HFFc6 (cell line): ENCODE measurements around the gene NECTIN4. TPM values are rescaled to one million over a fixed set of nuclear protein-coding genes. Genes with fewer than 3 reads are reported as not detected.
"Not testable (repeated sequence)": the region's sequence is repeated elsewhere in the genome, so short reads cannot be mapped to it uniquely, and the experiment has no call there.

Source experiments
- DNase-seq: peaks from one replicate; pipeline ENCODE4 v3.0.0-alpha.2; 2018
- H3K27ac Mint-ChIP-seq: 2 replicates; pipeline ENCODE4 v1.8.0; 2020; ENCODE audit warnings: mild to moderate bottlenecking, mixed read lengths
- H3K27me3 Mint-ChIP-seq: 2 replicates; pipeline ENCODE4 v1.8.0; 2021; ENCODE audit warnings: mild to moderate bottlenecking, moderate library complexity, mixed read lengths; ENCODE audit not compliant: insufficient read depth
- H3K36me3 Mint-ChIP-seq: 2 replicates; pipeline ENCODE4 v1.8.0; 2021; ENCODE audit warnings: low read depth, mixed read lengths
- H3K4me1 Mint-ChIP-seq: 2 replicates; pipeline ENCODE4 v1.8.0; 2020; ENCODE audit warnings: low read depth, mixed read lengths
- H3K4me3 Mint-ChIP-seq: 2 replicates; pipeline ENCODE4 v1.8.0; 2020; ENCODE audit warnings: mild to moderate bottlenecking, moderate library complexity, mixed read lengths
- H3K9me3 Mint-ChIP-seq: 2 replicates; pipeline ENCODE4 v1.8.0; 2020; ENCODE audit warnings: mild to moderate bottlenecking, mixed read lengths
- CTCF ChIP-seq: fragments of 200-600 bp; sonication (generic); IDR thresholded peaks from 2 replicates; pipeline ENCODE4 v1.5.0; 2021; ENCODE audit warnings: antibody characterized with exemption, mild to moderate bottlenecking
- total RNA-seq, 6 experiments: library from RNA; stranded (reverse); fragmentation: NEBNext Ultra II Directional; extraction: Animal tissue kit (Norgen Biotek cat#: 25700); gene quantifications; 2 replicates in 1 of 6; 3 replicates in 5 of 6; pipeline ENCODE4 v1.2.3, GENCODE V29; 2021

NECTIN4 gene
- total RNA-seq, 6 experiments from 2014 or later, result 0.09 to 0.14 TPM; not detected in 4

GRCh38 chr1:161121834-161122233 lies 32.5 kb upstream of the NECTIN4 start:
- no peak overlapping the region for H3K27ac Mint-ChIP-seq
- peaks cover 38% of the 10 kb centered on the region for H3K4me1 Mint-ChIP-seq
- no peaks in the 10 kb centered on the region; the same call in 1 of the 2 replicates for H3K27me3 Mint-ChIP-seq
- H3K9me3 Mint-ChIP-seq, result no peaks in the 10 kb centered on the region
- no peak for DNase-seq
- peaks cover 32% of the 10 kb centered on the region for H3K36me3 Mint-ChIP-seq
- TF ChIP-seq CTCF, result no peak
- no peak overlapping the region for H3K4me3 Mint-ChIP-seq

GRCh38 chr1:161121042-161121650 lies 31.8 kb upstream of the NECTIN4 start:
- Mint-ChIP-seq H3K9me3 (no peaks in the 10 kb centered on the region), H3K4me1 (peaks cover 39% of the 10 kb centered on the region), H3K27me3 (no peaks in the 10 kb centered on the region; the same call in 1 of the 2 replicates), H3K27ac (peak overlapping the region; percentile 30; the same call in 1 of the 2 replicates), H3K36me3 (peaks cover 25% of the 10 kb centered on the region), H3K4me3 (no peak overlapping the region)
- DNase-seq, result no peak
- no peak for TF ChIP-seq CTCF

- Mint-ChIP-seq H3K27ac (peak overlapping the region; percentile 98), H3K4me3 (peak overlapping the region; percentile 97), H3K9me3 (no peaks in the 10 kb centered on the region), H3K4me1 (peaks cover 51% of the 10 kb centered on the region), H3K27me3 (no peaks in the 10 kb centered on the region; the same call in 1 of the 2 replicates), H3K36me3 (peaks cover 18% of the 10 kb centered on the region; the same call in 1 of the 2 replicates)
- DNase-seq, result peak; percentile 73
- peak; percentile 64 for TF ChIP-seq CTCF
Observed at GRCh38 chr1:161119092-161119903, 29.9 kb upstream of the NECTIN4 start.

- no peak for TF ChIP-seq CTCF
- DNase-seq, result peak; percentile 74
- Mint-ChIP-seq H3K4me1 (peaks cover 63% of the 10 kb centered on the region), H3K9me3 (no peaks in the 10 kb centered on the region), H3K36me3 (peaks cover 13% of the 10 kb centered on the region; the same call in 1 of the 2 replicates), H3K4me3 (peak within 1 kb of the TSS; percentile 97), H3K27ac (peak within 1 kb of the TSS; percentile 98), H3K27me3 (no peaks in the 10 kb centered on the region; the same call in none of the 2 replicates)
Observed at GRCh38 chr1:161117759-161118581, 28.6 kb upstream of the NECTIN4 start, which contains the start of the genes NIT1 and PFDN2. Gene NIT1, plus strand, starts transcription at chr1:161118105. Its CDS starts 72 bp downstream, at chr1:161118177. Gene PFDN2, minus strand, starts transcription at chr1:161118037. Its CDS starts 11 bp downstream, at chr1:161118026.

- H3K4me1 Mint-ChIP-seq, result peaks cover 71% of the 10 kb centered on the region
Observed at GRCh38 chr1:161115961-161116360, 26.6 kb upstream of the NECTIN4 start.

More at GRCh38 chr1:161115961-161116360, 26.6 kb upstream of the NECTIN4 start:
- H3K9me3 Mint-ChIP-seq, DNase-seq, H3K27me3 Mint-ChIP-seq: not testable (repeated sequence)
- H3K4me3 Mint-ChIP-seq, result peak overlapping the region; percentile 50
- H3K27ac Mint-ChIP-seq, result peak overlapping the region; percentile 98
- peaks cover 13% of the 10 kb centered on the region; the same call in 1 of the 2 replicates for H3K36me3 Mint-ChIP-seq
